ENCODE measurements around the gene EFCAB11.

- TF ChIP-seq CTCF (IDR thresholded peaks at IDR 0.05) (no peak), POLR2AphosphoS5 (IDR thresholded peaks at IDR 0.05) (no peak)
Observed at GRCh38 chr14:89833661-89834060, 120.9 kb downstream of the EFCAB11 start.
